Fibroblast of skin of abdomen (primary cell): Measurements from ENCODE around the gene NKAIN1.
"Not testable (repeated sequence)": the region's sequence is repeated elsewhere in the genome, so short reads cannot be mapped to it uniquely, and the experiment has no call there.

ENCODE experiments used
- DNase-seq: peaks from one replicate; pipeline ENCODE4 v3.0.0-alpha.2; 2013

NKAIN1 gene

GRCh38 chr1:31151402-31151801, 88.3 kb downstream of the NKAIN1 start:
- DNase-seq: no peak

- DNase-seq: no peak
Measured at GRCh38 chr1:31148409-31148808, 91.3 kb downstream of the NKAIN1 start.

DNA sequence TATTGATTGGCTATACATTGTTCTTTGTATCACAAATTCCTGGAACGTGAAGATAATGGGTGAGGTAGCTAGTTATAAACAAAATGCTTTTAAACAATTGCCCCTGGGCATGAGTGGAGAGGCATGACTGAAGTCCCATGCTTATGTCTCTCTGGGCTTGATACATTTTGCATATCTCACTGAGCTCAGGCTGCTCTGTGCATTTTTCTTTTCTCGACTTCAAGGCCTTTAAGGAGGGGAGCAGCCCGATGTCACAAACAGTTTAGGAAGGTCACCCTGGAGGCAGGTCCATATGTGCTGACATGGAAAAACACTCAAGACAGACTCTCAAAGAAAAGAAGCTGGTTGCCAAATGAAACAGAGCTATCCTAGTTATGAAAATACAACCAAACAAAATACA, 94.0 kb downstream of the NKAIN1 start:
- no peak for DNase-seq

DNA sequence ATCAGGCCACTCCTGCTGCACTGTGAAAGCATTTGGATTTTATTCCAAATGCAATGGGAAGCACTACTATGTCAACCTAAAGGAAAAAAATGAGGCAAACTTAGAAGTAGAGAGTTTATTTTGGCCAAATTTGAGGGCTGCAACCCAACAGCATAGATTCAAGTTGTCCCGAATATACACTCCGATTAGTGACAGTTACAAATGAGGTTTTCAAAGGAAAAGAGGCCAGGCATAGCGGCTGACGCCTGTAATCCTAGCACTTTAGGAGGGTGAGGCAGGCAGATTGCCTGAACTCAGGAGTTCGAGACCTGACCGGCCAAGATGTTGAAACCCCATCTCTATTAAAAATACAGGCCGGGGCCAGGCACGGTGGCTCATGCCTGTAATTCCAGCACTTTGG, 95.2 kb downstream of the NKAIN1 start:
- no peak for DNase-seq

GRCh38 chr1:31143455-31143854, 96.2 kb downstream of the NKAIN1 start:
- DNase-seq: no peak

DNA sequence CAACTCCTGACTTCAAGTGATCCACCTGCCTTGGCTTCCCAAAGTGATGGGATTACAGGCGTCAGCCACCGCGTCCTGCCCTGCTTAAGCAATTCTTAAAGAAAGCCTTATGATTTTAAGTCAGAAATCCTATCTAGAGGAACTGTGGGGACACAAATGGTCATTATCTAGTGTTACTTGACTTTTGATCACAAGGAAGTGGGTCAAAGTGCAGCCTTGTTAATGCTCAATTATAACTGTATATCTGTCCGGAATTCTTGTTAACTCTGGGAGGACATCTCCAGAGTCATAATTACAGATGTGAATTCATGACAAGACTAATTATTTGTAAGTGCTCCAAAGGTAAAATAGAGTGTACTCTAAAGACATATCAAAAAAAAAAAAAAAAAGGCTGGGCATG, 97.3 kb downstream of the NKAIN1 start:
- DNase-seq: no peak

GRCh38 chr1:31140299-31140698, 99.4 kb downstream of the NKAIN1 start:
- DNase-seq: no peak

- not testable (repeated sequence) for DNase-seq
Measured at GRCh38 chr1:31138797-31139521, 100.7 kb downstream of the NKAIN1 start.

DNA sequence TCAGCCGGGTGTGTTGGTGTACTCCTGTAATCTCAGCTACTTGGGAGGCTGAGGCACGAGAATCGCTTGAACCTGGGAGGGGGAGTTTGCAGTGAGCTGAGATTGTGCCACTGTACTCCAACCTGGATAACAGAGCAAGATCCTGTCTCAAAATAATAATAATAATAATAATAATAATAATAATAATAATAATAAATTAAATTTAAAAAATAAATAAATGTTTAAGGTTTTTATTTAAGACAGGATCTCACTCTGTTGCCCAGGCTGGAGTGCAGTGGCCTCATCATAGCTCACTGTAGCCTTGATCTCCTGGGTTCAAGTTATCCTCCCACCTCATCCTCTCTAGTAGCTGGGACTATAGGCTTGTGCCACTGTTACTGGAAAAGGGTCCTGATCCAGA, 101.8 kb downstream of the NKAIN1 start:
- DNase-seq: not testable (repeated sequence)

GRCh38 chr1:31135973-31136600, 103.6 kb downstream of the NKAIN1 start:
- DNase-seq: no peak

DNA sequence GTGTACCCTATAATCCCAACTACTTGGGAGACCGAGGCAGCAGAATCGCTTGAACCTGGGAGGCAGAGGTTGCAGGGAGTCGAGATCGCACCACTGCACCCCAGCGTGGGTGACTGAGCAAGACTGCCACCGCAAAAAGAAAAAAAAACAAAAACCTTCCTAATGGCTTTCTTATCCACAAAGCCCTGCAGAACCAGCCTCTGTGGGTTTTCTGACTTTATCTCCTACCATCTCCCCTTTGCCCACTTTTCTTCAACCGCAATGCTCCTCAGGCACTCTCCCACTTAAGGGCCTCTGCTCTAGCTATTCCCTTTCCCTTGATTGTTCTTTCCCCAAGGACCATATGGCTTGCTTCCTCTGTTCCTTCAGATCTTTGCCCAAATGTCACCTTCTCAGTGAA, 106.3 kb downstream of the NKAIN1 start:
- DNase-seq: no peak
